Choroid plexus epithelial cell (primary cell): ENCODE measurements around the gene FANCC.
A peak's percentile ranks its signal among the peaks of the same experiment; 100 is the strongest.

ENCODE experiments used
- DNase-seq: peaks from one replicate; pipeline ENCODE4 v3.0.0-alpha.2; 2010; ENCODE audit warnings: low read depth
- H3K4me3 ChIP-seq: 2 replicates; pipeline ENCODE4 v1.5.1; 2011; ENCODE audit warnings: low read depth, mild to moderate bottlenecking, control low read depth, low read length, moderate library complexity
- CTCF ChIP-seq: conservative IDR thresholded peaks from 2 replicates; pipeline ENCODE4 v1.5.1; 2011; ENCODE audit warnings: low read depth, mild to moderate bottlenecking, control low read depth, inconsistent platforms, low read length, moderate library complexity

Gene FANCC

GRCh38 chr9:95182854-95183563, 134.5 kb downstream of the FANCC start:
- TF ChIP-seq CTCF, result peak; percentile 78
- H3K4me3 ChIP-seq, result no peak overlapping the region
- peak; percentile 77 for DNase-seq

- no peak overlapping the region for H3K4me3 ChIP-seq
- no peak for TF ChIP-seq CTCF
- DNase-seq, result no peak
These were observed 135.7 kb downstream of the FANCC start for GRCh38 chr9:95181835-95182234.

- H3K4me3 ChIP-seq, result no peak overlapping the region
- peak; percentile 49 for TF ChIP-seq CTCF
- DNase-seq, result peak; percentile 32
These were observed 136.2 kb downstream of the FANCC start for GRCh38 chr9:95181226-95181818.

- no peak overlapping the region for H3K4me3 ChIP-seq
- DNase-seq, result no peak
- TF ChIP-seq CTCF, result no peak
These were observed 139.9 kb downstream of the FANCC start for GRCh38 chr9:95177617-95178016.

GRCh38 chr9:95176755-95177319, 140.7 kb downstream of the FANCC start:
- no peak overlapping the region for H3K4me3 ChIP-seq
- no peak for TF ChIP-seq CTCF
- no peak for DNase-seq

- no peak for DNase-seq
- H3K4me3 ChIP-seq, result no peak overlapping the region
- no peak for TF ChIP-seq CTCF
These were observed 142.0 kb downstream of the FANCC start for GRCh38 chr9:95175523-95175922.
